Endothelial cell of umbilical vein (primary cell): ENCODE measurements around the gene DOCK1. TPM values are rescaled to one million over a fixed set of nuclear protein-coding genes. Genes with fewer than 3 reads are reported as not detected.

Experiments
- BruUV-seq: library from RNA; stranded (reverse); fragments of 400-500 nt; replicated peaks from 2 replicates; lab custom pipeline; 2021; lab: Mats Ljungman, UMichigan
- CTCF ChIA-PET: fragments of 300-600, 350-600 bp; sonication (Branson Sonifier 250); formaldehyde crosslinking; loops from one replicate; lab custom pipeline; 2021; ENCODE audit warnings: antibody characterized with exemption, inconsistent platforms; lab: Charles Lee
- POLR2A ChIA-PET: fragments of 300-600, 350-600 bp; sonication (Branson Sonifier 250); formaldehyde crosslinking; loops from one replicate; lab custom pipeline; 2021; ENCODE audit warnings: antibody characterized with exemption, inconsistent platforms; lab: Charles Lee
- DNase-seq: peaks from one replicate; pipeline ENCODE4 v3.0.0-alpha.2; 2011; ENCODE audit warnings: low read depth, low spot score
- FAIRE-seq: peaks from 2 replicates; lab custom pipeline; 2011; peaks lifted over from hg19 to GRCh38; lab: Jason Lieb, UNC
- H2AFZ ChIP-seq: 2 replicates; pipeline ENCODE4 v1.6.0; 2012; ENCODE audit warnings: low read depth, low read length, control low read depth, inconsistent platforms
- H3K27ac ChIP-seq: 2 replicates; pipeline ENCODE4 v1.5.1; 2011; ENCODE audit warnings: low read depth, mild to moderate bottlenecking, control low read depth, low read length, moderate library complexity; ENCODE audit not compliant: insufficient read depth
- H3K27me3 ChIP-seq, 2 experiments: 2 replicates each; pipeline versions ENCODE4 v1.6.0 to v1.6.1; 2011; ENCODE audit warnings: low read length in 2 of 2, mixed read lengths in 1 of 2; ENCODE audit not compliant: control insufficient read depth in 2 of 2, insufficient read depth in 2 of 2
- H3K36me3 ChIP-seq, 2 experiments: 2 replicates in 1 of 2; 3 replicates in 1 of 2; pipeline ENCODE4 v1.5.1; 2011; ENCODE audit warnings: low read length in 2 of 2, mild to moderate bottlenecking in 1 of 2, moderate library complexity in 1 of 2; ENCODE audit not compliant: control insufficient read depth in 2 of 2, insufficient read depth in 2 of 2; ENCODE audit errors: extremely low read depth in 1 of 2
- H3K4me1 ChIP-seq: 3 replicates; pipeline ENCODE4 v1.5.1; 2011; ENCODE audit warnings: mild to moderate bottlenecking, low read length; ENCODE audit not compliant: control insufficient read depth, insufficient read depth; ENCODE audit errors: extremely low read depth
- H3K4me2 ChIP-seq: 2 replicates; pipeline ENCODE4 v1.6.1; 2011; ENCODE audit warnings: low read length, control low read depth, mixed read lengths; ENCODE audit not compliant: insufficient read depth
- H3K4me3 ChIP-seq, 3 experiments: fragments of 200-600 bp in 1 of 3; sonication (generic), shearing (Covaris generic) in 1 of 3; replicated peaks in 1 of 3; 2 replicates each; pipeline ENCODE4 v1.5.1; 2011 to 2016; ENCODE audit warnings: control low read depth in 3 of 3, low read length in 3 of 3, mild to moderate bottlenecking in 2 of 3, inconsistent platforms in 1 of 3, low read depth in 1 of 3, moderate library complexity in 1 of 3; ENCODE audit not compliant: insufficient read depth in 1 of 3
- H3K79me2 ChIP-seq: 2 replicates; pipeline ENCODE4 v1.6.0; 2012; ENCODE audit warnings: low read length, inconsistent platforms; ENCODE audit not compliant: control insufficient read depth, insufficient read depth
- H3K9ac ChIP-seq: replicated peaks from 2 replicates; pipeline ENCODE3; 2011; ENCODE audit warnings: low read length, control low read depth; ENCODE audit not compliant: insufficient read depth; ENCODE audit errors: extremely low read depth
- H3K9me1 ChIP-seq: replicated peaks from 3 replicates; pipeline ENCODE4 v1.6.0; 2011; ENCODE audit warnings: mild to moderate bottlenecking, low read length; ENCODE audit not compliant: control insufficient read depth, insufficient read depth; ENCODE audit errors: extremely low read depth
- H3K9me3 ChIP-seq: replicated peaks from 2 replicates; pipeline ENCODE4 v1.5.1; 2012; ENCODE audit warnings: low read length, inconsistent platforms; ENCODE audit not compliant: control insufficient read depth, insufficient read depth
- H4K20me1 ChIP-seq: replicated peaks from 2 replicates; pipeline ENCODE3; 2011; ENCODE audit warnings: mild to moderate bottlenecking, low read length; ENCODE audit not compliant: control insufficient read depth, insufficient read depth; ENCODE audit errors: extremely low read depth
- EZH2 ChIP-seq: IDR thresholded peaks from 2 replicates; pipeline ENCODE4 v1.6.1; 2012; ENCODE audit warnings: borderline replicate concordance, low read depth, mild to moderate bottlenecking, moderate library complexity, low read length, inconsistent platforms; ENCODE audit not compliant: severe bottlenecking
- FOS ChIP-seq: IDR thresholded peaks from 2 replicates; pipeline ENCODE4 v1.6.1; 2011; ENCODE audit warnings: mild to moderate bottlenecking, low read length, moderate library complexity, borderline replicate concordance; ENCODE audit not compliant: insufficient read depth
- GATA2 ChIP-seq: IDR thresholded peaks from 2 replicates; pipeline ENCODE4 v1.7.0; 2011; ENCODE audit warnings: low read depth, mild to moderate bottlenecking, moderate library complexity, mixed read lengths, low read length; ENCODE audit not compliant: insufficient read length, insufficient read depth
- JUN ChIP-seq: IDR thresholded peaks from 2 replicates; pipeline ENCODE4 v1.6.1; 2011; ENCODE audit warnings: borderline replicate concordance, low read depth; ENCODE audit not compliant: insufficient read length, insufficient read depth
- MYC ChIP-seq: IDR thresholded peaks from one replicate; pipeline ENCODE4 v1.6.1; 2011; ENCODE audit warnings: mild to moderate bottlenecking, low read depth, low read length
- POLR2A ChIP-seq: IDR thresholded peaks from 2 replicates; pipeline ENCODE4 v1.6.1; 2012; ENCODE audit warnings: low read depth, mild to moderate bottlenecking, control low read depth, low read length
- POLR2AphosphoS5 ChIP-seq: IDR thresholded peaks from 2 replicates; pipeline ENCODE4 v1.6.1; 2012; ENCODE audit warnings: low read depth, mild to moderate bottlenecking, control low read depth, low read length, moderate library complexity; ENCODE audit not compliant: insufficient read depth
- dilution Hi-C: fragments of 300-500 bp; cut with MboI; formaldehyde crosslinking; loops from one replicate; pipeline ENCODE4 v1.15.0; 2019; ENCODE audit warnings: low sequenced_read_pairs; ENCODE audit not compliant: extremely low pct_ligation_motif_present
- intact Hi-C: fragments of 100-400 bp; cut with micrococcal nuclease; formaldehyde crosslinking; loops from one replicate; pipeline ENCODE4 v1.10.0; 2022
- polyA plus RNA-seq, 4 experiments: library from polyadenylated mRNA; depleted of rRNA in 3 of 4; stranded (reverse) in 3 of 4; unstranded in 1 of 4; fragments of >200 nt; gene quantifications; 2 replicates each; pipeline versions ENCODE4 v1.2.1 to v1.2.3, GENCODE V29; 2011 to 2012; ENCODE audit warnings: missing spikeins in 1 of 4
- total RNA-seq: library from RNA; stranded (reverse); gene quantifications from 2 replicates; pipeline ENCODE4 v1.2.3, GENCODE V29; 2021
- TF ChIP-seq, protein P1 (sequence below): IDR thresholded peaks from 2 replicates; pipeline ENCODE4 v1.6.1; 2011; ENCODE audit not compliant: insufficient read depth, insufficient read length
- TF ChIP-seq, protein P2 (sequence below), 2 donors: IDR thresholded peaks; 1 replicate in 1 of 2; 2 replicates in 1 of 2; pipeline ENCODE4 v1.5.1; 2011; ENCODE audit warnings: low read length in 2 of 2, mild to moderate bottlenecking in 2 of 2, moderate library complexity in 2 of 2, control low read depth in 1 of 2, inconsistent platforms in 1 of 2, low read depth in 1 of 2; ENCODE audit not compliant: insufficient read depth in 1 of 2; ENCODE audit errors: extremely low read depth in 1 of 2

The DOCK1 gene
- total and polyA plus RNA-seq, 2 donors (not counting 3 experiments of a cell fraction or from before 2014, with no cell fraction given), result 22.5 to 83.1 TPM

DNA sequence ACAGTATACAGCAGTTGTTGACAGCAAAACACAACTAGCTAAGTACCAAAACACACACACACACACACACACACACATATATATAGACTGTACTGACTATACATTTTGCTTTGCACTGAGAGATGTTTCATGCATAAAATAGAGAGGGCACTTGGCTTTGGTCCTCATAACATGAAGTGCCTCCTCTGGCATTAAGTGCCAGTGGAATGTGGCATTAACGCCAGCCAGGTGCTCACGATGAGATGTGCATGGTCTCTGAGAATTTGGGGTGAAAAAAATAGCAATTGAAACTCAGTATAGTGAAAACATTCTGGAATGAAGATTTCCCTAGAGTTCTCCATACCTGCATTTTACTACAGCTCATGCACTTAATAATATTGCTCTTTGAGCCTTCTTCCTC is 361.2 kb downstream of the DOCK1 start:
- no peak overlapping the region for H3K4me2 ChIP-seq
- H3K79me2 ChIP-seq, result no peaks in the 10 kb centered on the region
- no peaks in the 10 kb centered on the region for H3K9me1 ChIP-seq
- TF ChIP-seq, protein P1, sequence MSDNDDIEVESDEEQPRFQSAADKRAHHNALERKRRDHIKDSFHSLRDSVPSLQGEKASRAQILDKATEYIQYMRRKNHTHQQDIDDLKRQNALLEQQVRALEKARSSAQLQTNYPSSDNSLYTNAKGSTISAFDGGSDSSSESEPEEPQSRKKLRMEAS, result no peak
- TF ChIP-seq POLR2AphosphoS5, result no peak
- no peak for TF ChIP-seq FOS
- TF ChIP-seq MYC, result no peak
- no peak for TF ChIP-seq EZH2
- TF ChIP-seq JUN, result no peak
- no peak for TF ChIP-seq GATA2
- TF ChIP-seq POLR2A, result no peak
- no peak overlapping the region for H2AFZ ChIP-seq
- H3K4me1 ChIP-seq, result peaks cover 2% of the 10 kb centered on the region
- no peak overlapping the region for H3K9ac ChIP-seq
- FAIRE-seq, result no peak
- DNase-seq, result no peak
- POLR2A ChIA-PET, result no interaction called here
- H3K27ac ChIP-seq, result no peak overlapping the region
- H3K4me3 ChIP-seq, result no peak overlapping the region
- dilution Hi-C loops (no loop called here), intact Hi-C loops (no loop called here)
- H3K36me3 ChIP-seq, result peaks cover 0 to 2% of the 10 kb centered on the region in 2 experiments
- CTCF ChIA-PET, result no interaction called here
- no peaks in the 10 kb centered on the region for H3K9me3 ChIP-seq
- no peaks in the 10 kb centered on the region for H3K27me3 ChIP-seq
- no peaks in the 10 kb centered on the region for H4K20me1 ChIP-seq
- BruUV-seq, result no TSS peak

DNA sequence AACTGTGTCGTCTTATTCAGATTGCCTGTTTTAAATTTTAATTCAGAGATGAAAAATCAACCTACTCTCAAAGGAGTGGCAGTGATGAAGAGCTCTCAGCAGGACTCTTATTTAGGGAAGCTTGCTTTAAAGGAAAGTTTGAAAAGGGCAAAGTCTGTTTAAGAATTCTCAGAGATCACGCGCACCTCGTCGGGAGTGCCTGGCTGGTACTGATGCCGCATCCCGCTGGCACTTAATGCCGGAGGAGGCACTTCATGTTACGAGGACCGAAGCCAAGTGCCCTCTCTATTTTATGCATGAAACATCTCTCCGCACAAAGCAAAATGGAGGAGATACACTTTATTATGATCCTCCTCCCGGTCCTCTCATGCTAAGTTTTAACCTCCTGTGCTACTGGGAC is 362.2 kb downstream of the DOCK1 start:
- no peaks in the 10 kb centered on the region for H4K20me1 ChIP-seq
- H3K27ac ChIP-seq, result no peak overlapping the region
- POLR2A ChIA-PET, result no interaction called here

More for the DNA sequence above, 362.2 kb downstream of the DOCK1 start:
- H3K9ac ChIP-seq, result no peak overlapping the region
- dilution Hi-C loops (no loop called here), intact Hi-C loops (no loop called here)
- FAIRE-seq, result no peak
- no peaks in the 10 kb centered on the region for H3K27me3 ChIP-seq
- H3K4me1 ChIP-seq, result peaks cover 2% of the 10 kb centered on the region
- no peaks in the 10 kb centered on the region for H3K9me3 ChIP-seq
- H3K9me1 ChIP-seq, result no peaks in the 10 kb centered on the region
- no peak overlapping the region for H3K4me2 ChIP-seq
- no TSS peak for BruUV-seq
- H2AFZ ChIP-seq, result no peak overlapping the region
- TF ChIP-seq MYC, result no peak
- no peak for TF ChIP-seq FOS
- no peak for TF ChIP-seq EZH2
- TF ChIP-seq POLR2A, result no peak
- TF ChIP-seq GATA2, result no peak
- TF ChIP-seq, protein P1, result no peak
- no peak for TF ChIP-seq JUN
- TF ChIP-seq POLR2AphosphoS5, result no peak
- TF ChIP-seq, protein P2, sequence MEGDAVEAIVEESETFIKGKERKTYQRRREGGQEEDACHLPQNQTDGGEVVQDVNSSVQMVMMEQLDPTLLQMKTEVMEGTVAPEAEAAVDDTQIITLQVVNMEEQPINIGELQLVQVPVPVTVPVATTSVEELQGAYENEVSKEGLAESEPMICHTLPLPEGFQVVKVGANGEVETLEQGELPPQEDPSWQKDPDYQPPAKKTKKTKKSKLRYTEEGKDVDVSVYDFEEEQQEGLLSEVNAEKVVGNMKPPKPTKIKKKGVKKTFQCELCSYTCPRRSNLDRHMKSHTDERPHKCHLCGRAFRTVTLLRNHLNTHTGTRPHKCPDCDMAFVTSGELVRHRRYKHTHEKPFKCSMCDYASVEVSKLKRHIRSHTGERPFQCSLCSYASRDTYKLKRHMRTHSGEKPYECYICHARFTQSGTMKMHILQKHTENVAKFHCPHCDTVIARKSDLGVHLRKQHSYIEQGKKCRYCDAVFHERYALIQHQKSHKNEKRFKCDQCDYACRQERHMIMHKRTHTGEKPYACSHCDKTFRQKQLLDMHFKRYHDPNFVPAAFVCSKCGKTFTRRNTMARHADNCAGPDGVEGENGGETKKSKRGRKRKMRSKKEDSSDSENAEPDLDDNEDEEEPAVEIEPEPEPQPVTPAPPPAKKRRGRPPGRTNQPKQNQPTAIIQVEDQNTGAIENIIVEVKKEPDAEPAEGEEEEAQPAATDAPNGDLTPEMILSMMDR (IDR thresholded peaks at IDR 0.05; ENCODE audit: extremely low read depth in 1 of 2, insufficient read depth in 1 of 2, low read depth in 1 of 2, low read length in 2 of 2), result no peak
- CTCF ChIA-PET, result no interaction called here
- peaks cover 0 to 2% of the 10 kb centered on the region in 2 experiments for H3K36me3 ChIP-seq
- H3K79me2 ChIP-seq, result no peaks in the 10 kb centered on the region
- DNase-seq, result no peak
- H3K4me3 ChIP-seq, result no peak overlapping the region
